ENCODE results near the gene JMJD1C. TPM values are rescaled to one million over a fixed set of nuclear protein-coding genes. Genes with fewer than 3 reads are reported as not detected.

The JMJD1C gene
- total RNA-seq, 1 donor from 2014 or later, result 83.7 TPM

DNA sequence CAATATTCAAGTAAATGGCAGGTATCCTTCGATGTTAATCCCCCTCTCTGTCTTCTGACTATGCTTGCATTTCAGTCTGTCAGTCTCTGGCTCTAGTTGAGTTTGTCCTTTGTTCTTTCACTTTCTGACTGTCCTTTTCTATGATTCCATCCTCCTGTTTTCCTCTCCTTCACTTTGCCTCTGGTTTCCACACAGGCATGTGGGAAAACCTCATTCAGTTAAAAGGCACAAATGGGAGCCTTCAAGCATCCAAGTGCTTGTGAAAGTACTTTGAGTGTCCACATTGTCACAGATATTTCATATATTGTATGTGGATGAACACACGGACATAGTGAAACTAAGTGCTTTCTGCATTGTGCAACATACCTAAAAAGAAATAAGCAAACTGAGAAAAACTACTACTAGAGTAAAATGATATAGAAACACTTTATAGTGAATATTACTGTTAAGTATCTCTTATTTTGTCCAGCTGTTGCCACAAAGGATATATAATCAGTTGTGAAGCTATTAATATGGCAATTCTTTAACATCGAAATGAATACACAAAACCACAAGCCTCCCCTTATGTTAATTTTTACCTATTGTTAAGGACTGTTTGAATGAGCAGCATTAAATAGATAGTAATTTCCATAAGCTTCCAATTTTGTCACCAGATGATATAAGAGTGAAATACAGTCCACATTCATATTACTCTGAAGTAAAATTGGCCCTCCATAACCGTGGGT, 260.9 kb downstream of the JMJD1C start:
- H3K27ac Mint-ChIP-seq (ENCODE audit: unreplicated experiment), result no peak overlapping the region
- TF ChIP-seq, protein P1, sequence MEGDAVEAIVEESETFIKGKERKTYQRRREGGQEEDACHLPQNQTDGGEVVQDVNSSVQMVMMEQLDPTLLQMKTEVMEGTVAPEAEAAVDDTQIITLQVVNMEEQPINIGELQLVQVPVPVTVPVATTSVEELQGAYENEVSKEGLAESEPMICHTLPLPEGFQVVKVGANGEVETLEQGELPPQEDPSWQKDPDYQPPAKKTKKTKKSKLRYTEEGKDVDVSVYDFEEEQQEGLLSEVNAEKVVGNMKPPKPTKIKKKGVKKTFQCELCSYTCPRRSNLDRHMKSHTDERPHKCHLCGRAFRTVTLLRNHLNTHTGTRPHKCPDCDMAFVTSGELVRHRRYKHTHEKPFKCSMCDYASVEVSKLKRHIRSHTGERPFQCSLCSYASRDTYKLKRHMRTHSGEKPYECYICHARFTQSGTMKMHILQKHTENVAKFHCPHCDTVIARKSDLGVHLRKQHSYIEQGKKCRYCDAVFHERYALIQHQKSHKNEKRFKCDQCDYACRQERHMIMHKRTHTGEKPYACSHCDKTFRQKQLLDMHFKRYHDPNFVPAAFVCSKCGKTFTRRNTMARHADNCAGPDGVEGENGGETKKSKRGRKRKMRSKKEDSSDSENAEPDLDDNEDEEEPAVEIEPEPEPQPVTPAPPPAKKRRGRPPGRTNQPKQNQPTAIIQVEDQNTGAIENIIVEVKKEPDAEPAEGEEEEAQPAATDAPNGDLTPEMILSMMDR (IDR thresholded peaks at IDR 0.05; ENCODE audit: unreplicated experiment), result no peak
- no peak overlapping the region for H3K4me3 Mint-ChIP-seq (ENCODE audit: unreplicated experiment)
- H3K9me3 Mint-ChIP-seq (ENCODE audit: unreplicated experiment), result no peaks in the 10 kb centered on the region
- peaks cover 5% of the 10 kb centered on the region for H3K36me3 Mint-ChIP-seq (ENCODE audit: low read depth, unreplicated experiment)
- H3K4me1 Mint-ChIP-seq (ENCODE audit: unreplicated experiment), result peaks cover 7% of the 10 kb centered on the region
- no peak for DNase-seq (ENCODE audit: low spot score)
- peaks cover 2% of the 10 kb centered on the region for H3K27me3 Mint-ChIP-seq (ENCODE audit: unreplicated experiment)

DNA sequence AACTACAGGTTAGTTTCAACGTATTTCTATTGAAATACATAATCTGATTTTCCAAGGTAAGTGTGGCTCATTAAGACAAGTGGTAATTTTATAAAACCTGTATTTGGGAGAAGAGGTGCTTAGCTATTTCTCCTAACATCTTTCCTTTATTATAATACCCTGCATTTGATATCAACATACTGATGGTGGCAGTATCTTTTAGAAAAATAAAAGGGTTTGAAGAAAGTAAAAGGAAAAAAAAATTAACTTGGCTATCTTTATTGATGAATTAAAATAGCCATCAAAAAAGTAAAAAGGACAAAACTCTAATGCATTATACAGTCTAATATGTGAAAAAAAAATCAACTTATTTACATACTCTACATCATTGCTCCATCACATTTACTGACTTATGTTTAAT, 264.7 kb downstream of the JMJD1C start:
- H3K4me3 Mint-ChIP-seq (ENCODE audit: unreplicated experiment), result no peak overlapping the region
- H3K9me3 Mint-ChIP-seq (ENCODE audit: unreplicated experiment), result no peaks in the 10 kb centered on the region
- H3K4me1 Mint-ChIP-seq (ENCODE audit: unreplicated experiment), result no peaks in the 10 kb centered on the region
- no peaks in the 10 kb centered on the region for H3K36me3 Mint-ChIP-seq (ENCODE audit: low read depth, unreplicated experiment)
- no peaks in the 10 kb centered on the region for H3K27me3 Mint-ChIP-seq (ENCODE audit: unreplicated experiment)
- DNase-seq (ENCODE audit: low spot score), result no peak
- TF ChIP-seq, protein P1 (IDR thresholded peaks at IDR 0.05; ENCODE audit: unreplicated experiment), result no peak
- H3K27ac Mint-ChIP-seq (ENCODE audit: unreplicated experiment), result no peak overlapping the region

DNA sequence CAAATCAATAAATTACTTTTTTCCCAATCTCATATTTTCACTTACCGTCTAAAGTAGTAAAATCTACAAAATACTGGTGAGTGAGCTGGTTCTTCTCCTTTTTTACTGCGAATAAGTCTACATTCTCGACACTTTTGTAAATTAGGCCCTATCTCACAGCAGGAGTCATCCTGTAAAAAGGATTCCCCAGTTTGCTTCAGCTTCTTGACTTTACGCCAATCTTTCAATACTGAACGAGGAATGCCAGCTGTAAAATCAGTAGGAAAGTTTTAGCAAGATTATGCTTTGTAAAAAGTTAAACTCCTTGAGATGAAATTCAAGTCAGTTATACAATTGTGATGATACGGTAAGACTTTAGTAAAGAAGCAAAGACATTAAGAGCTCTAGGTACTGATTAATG, 265.3 kb downstream of the JMJD1C start:
- Mint-ChIP-seq H3K36me3 (ENCODE audit: low read depth, unreplicated experiment) (no peaks in the 10 kb centered on the region), H3K4me3 (ENCODE audit: unreplicated experiment) (no peak overlapping the region)
- no peak for DNase-seq (ENCODE audit: low spot score)

DNA sequence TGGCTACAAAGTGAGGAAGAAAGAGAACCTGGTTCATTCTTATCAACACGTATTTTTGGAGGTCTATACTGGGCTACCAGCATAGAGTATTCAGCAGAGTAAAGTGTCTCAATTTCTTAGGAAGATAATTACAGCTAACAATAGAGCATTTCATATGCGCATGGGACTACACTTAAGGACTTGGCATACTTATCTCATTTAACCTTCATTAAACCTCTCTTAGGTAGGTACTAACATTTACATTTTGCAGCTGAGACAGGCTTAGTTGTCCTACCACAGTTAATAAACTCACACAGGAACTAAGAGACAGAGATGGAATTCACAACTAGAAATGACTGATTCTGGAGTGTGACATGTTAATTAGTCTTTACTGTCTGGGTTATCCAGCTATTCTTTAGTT, 266.1 kb downstream of the JMJD1C start:
- Mint-ChIP-seq H3K27ac (ENCODE audit: unreplicated experiment) (no peak overlapping the region), H3K9me3 (ENCODE audit: unreplicated experiment) (no peaks in the 10 kb centered on the region), H3K4me1 (ENCODE audit: unreplicated experiment) (no peaks in the 10 kb centered on the region), H3K36me3 (ENCODE audit: low read depth, unreplicated experiment) (no peaks in the 10 kb centered on the region), H3K27me3 (ENCODE audit: unreplicated experiment) (no peaks in the 10 kb centered on the region), H3K4me3 (ENCODE audit: unreplicated experiment) (no peak overlapping the region)
- no peak for DNase-seq (ENCODE audit: low spot score)
- TF ChIP-seq, protein P1 (IDR thresholded peaks at IDR 0.05; ENCODE audit: unreplicated experiment), result no peak

More for the DNA sequence above, 265.3 kb downstream of the JMJD1C start:
- Mint-ChIP-seq H3K27ac (ENCODE audit: unreplicated experiment) (no peak overlapping the region), H3K4me1 (ENCODE audit: unreplicated experiment) (no peaks in the 10 kb centered on the region), H3K9me3 (ENCODE audit: unreplicated experiment) (no peaks in the 10 kb centered on the region), H3K27me3 (ENCODE audit: unreplicated experiment) (no peaks in the 10 kb centered on the region)
- TF ChIP-seq, protein P1 (IDR thresholded peaks at IDR 0.05; ENCODE audit: unreplicated experiment), result no peak

DNA sequence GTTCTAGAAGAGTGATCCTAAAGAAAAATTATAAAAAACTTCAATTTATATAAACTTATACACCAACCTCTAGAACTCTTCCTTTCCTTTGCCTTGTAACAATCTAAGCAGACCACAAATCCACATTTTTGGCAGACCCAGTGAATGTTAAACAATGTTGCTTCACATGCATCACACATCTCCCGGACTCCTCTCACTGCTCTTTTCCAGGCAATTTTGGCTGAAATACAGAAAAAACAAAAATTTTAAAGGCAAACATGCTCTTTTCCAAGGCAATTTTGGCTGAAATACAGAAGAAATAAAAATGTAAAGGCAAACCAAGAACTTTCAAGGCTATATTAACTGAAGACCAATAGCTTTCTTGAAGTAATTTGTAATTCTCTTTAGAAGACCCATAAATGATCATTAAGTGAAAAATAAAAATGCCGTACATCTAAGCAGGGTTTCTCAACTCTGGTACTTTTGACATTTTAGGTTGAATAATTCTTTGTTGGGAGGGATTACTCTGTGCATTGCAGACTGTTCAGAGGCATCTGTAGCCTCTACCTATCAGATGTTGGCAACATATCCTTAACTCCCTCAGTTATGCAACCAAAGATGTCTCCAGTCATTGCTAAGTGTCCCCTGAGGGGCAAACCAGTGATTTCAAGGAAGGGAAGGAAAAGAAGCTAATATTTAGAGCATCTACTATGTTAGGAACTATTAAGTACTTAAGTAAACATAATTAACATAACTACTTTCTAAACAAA, 268.3 kb downstream of the JMJD1C start:
- Mint-ChIP-seq H3K4me1 (ENCODE audit: unreplicated experiment) (no peaks in the 10 kb centered on the region), H3K27me3 (ENCODE audit: unreplicated experiment) (no peaks in the 10 kb centered on the region), H3K36me3 (ENCODE audit: low read depth, unreplicated experiment) (peaks cover 7% of the 10 kb centered on the region), H3K27ac (ENCODE audit: unreplicated experiment) (no peak overlapping the region), H3K4me3 (ENCODE audit: unreplicated experiment) (no peak overlapping the region), H3K9me3 (ENCODE audit: unreplicated experiment) (no peaks in the 10 kb centered on the region)
- DNase-seq (ENCODE audit: low spot score), result no peak
- TF ChIP-seq, protein P1 (IDR thresholded peaks at IDR 0.05; ENCODE audit: unreplicated experiment), result no peak
